ENCODE data around the gene PPP6R3.

- TF ChIP-seq, protein P1, sequence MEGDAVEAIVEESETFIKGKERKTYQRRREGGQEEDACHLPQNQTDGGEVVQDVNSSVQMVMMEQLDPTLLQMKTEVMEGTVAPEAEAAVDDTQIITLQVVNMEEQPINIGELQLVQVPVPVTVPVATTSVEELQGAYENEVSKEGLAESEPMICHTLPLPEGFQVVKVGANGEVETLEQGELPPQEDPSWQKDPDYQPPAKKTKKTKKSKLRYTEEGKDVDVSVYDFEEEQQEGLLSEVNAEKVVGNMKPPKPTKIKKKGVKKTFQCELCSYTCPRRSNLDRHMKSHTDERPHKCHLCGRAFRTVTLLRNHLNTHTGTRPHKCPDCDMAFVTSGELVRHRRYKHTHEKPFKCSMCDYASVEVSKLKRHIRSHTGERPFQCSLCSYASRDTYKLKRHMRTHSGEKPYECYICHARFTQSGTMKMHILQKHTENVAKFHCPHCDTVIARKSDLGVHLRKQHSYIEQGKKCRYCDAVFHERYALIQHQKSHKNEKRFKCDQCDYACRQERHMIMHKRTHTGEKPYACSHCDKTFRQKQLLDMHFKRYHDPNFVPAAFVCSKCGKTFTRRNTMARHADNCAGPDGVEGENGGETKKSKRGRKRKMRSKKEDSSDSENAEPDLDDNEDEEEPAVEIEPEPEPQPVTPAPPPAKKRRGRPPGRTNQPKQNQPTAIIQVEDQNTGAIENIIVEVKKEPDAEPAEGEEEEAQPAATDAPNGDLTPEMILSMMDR (conservative IDR thresholded peaks at IDR 0.05; ENCODE audit: low read length): no peak
- TF ChIP-seq EZH2phosphoT487 (IDR thresholded peaks at IDR 0.05; ENCODE audit: borderline replicate concordance): no peak
These were observed 77.5 kb downstream of the PPP6R3 start for GRCh38 chr11:68538025-68538424.

Measured in Loucy (cell line).